Astrocyte of the cerebellum (primary cell): ENCODE data around the gene ZNF787.

ENCODE experiments used
- DNase-seq: peaks from one replicate; pipeline ENCODE4 v3.0.0-alpha.2; 2011; ENCODE audit warnings: low read depth
- H3K4me3 ChIP-seq: 2 replicates; pipeline ENCODE4 v1.5.1; 2011; ENCODE audit warnings: mild to moderate bottlenecking, low read depth, low read length, moderate library complexity
- CTCF ChIP-seq: IDR thresholded peaks from 2 replicates; pipeline ENCODE4 v1.5.1; 2012; ENCODE audit warnings: low read length, low read depth, moderate library complexity, mild to moderate bottlenecking; ENCODE audit errors: missing control alignments
- in situ Hi-C: cut with HindIII; loops from 2 replicates; pipeline ENCODE4 v1.10.0; 2017; ENCODE audit warnings: low sequenced_read_pairs

Gene ZNF787

GRCh38 chr19:56118666-56119581 lies 2.2 kb downstream of the ZNF787 start:
- TF ChIP-seq CTCF, result no peak
- no peak for DNase-seq
- in situ Hi-C loops, result no loop called here
- H3K4me3 ChIP-seq, result peak overlapping the region; percentile 82

DNA sequence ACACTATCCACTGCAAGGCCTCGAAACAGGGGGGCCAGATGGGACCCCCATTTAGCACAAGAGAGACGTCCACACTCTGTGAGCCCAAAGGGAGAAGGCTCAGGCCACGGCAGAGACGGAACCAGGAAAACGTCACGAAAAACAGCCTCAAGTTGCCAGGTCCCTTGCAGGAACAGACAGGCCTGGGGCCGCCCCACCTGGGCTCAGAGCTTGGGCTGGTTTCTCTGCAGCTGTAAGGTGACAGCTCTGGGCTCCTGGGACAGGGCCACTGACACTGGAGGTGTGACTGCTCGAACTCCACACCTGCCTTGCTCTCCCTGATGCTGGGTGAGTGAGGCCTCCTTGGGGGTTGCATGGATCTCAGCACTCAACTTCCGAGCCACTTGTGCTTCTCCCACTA lies 3.2 kb downstream of the ZNF787 start:
- in situ Hi-C loops, result no loop called here
- TF ChIP-seq CTCF, result no peak
- H3K4me3 ChIP-seq, result no peak overlapping the region
- no peak for DNase-seq

DNA sequence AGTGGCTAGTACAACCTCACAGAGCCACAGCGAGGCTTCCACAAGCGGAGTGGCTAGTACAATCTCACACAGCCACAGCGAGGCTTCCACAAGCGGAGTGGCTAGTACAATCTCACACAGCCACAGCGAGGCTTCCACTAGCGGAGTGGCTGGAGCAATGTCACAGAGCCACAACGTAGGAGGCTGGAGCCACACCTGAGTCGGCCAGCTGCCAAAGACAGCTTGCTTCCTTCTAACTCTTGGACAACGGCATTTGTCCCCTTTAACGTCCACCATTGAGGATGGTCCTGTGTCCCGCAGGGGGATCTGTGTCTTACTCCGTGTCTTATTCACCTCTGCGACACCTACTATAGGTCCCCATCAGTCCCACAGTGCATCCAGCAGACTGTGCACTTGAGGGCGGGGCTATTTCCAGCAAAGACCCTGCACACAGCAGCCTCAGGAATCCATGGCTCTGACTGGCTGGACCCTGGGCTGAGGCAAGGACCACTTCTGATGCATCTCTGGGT lies 3.7 kb downstream of the ZNF787 start:
- DNase-seq, result no peak
- in situ Hi-C loops, result no loop called here
- H3K4me3 ChIP-seq, result no peak overlapping the region
- TF ChIP-seq CTCF, result no peak

DNA sequence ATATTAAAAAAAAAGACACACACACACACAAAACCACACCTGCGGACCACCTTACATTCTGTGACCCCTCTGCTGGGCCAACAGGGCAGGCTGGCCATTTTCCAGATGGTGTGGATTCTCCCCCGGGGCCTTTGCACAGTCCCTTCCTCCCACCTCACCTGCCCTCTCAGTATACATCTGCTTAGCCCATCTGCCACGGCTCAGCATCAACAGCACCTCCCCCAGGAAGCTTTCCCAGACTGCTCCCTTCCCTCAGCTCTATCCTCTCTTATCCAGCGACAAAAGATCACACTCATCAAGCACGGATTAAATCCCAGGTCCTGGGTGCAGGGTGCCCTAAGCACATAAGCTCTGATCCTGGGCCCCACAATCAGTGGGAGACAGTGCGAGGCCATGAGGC lies 4.5 kb downstream of the ZNF787 start:
- H3K4me3 ChIP-seq, result no peak overlapping the region
- no peak for DNase-seq
- no peak for TF ChIP-seq CTCF
- in situ Hi-C loops, result no loop called here

GRCh38 chr19:56115490-56115889 lies 5.6 kb downstream of the ZNF787 start:
- no peak for DNase-seq
- H3K4me3 ChIP-seq, result no peak overlapping the region
- no peak for TF ChIP-seq CTCF
- in situ Hi-C loops, result no loop called here

DNA sequence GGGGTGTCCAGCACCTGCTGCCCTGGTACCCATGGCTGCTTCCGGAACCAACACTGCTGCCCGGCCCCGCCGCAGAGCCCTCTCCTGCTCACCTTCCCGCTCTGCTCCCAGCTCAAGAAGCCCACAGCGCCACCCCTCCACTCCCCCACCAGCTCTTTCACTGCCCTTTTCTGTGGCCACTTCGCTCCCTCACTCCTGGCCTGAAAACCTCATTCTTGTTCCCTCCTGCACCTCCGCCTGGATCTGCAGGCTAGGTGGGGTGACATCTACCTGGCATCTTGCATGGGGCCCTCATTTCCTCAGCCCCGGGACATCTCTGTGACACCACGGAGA lies 6.4 kb downstream of the ZNF787 start:
- no peak overlapping the region for H3K4me3 ChIP-seq
- no peak for DNase-seq
- in situ Hi-C loops, result no loop called here
- TF ChIP-seq CTCF, result no peak
